GM18867 (cell line): ENCODE data around the gene CREBBP.

ENCODE experiments used
- ATAC-seq: cut with Tn5 transposase; IDR thresholded peaks from one replicate; pipeline ENCODE4 v1.9.1; 2021; ENCODE audit warnings: mild to moderate bottlenecking, moderate library complexity; ENCODE audit not compliant: unreplicated experiment

The CREBBP gene

DNA sequence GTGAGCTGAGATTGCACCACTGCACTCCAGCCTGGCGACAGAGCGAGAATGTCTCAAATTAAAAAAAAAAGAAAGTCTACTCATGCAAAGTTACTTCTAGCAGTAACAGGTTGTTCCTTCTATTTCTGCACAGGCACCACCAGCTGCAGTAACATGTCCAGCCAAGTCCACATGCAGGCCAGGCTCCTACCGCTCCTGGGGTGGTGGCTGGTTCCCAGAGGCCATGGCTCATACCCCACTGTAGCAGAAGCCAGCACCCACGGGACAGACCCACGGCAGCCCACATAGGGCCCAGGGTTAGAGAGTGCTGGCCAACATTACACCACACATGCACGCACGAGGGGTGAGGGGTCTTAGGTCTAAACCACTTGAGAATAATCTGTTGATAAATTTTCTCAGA, 136.5 kb downstream of the CREBBP start:
- ATAC-seq: no peak

- ATAC-seq: no peak
Measured at GRCh38 chr16:3740934-3741333, 139.6 kb downstream of the CREBBP start.

GRCh38 chr16:3740186-3740585, 140.3 kb downstream of the CREBBP start:
- no peak for ATAC-seq

GRCh38 chr16:3739636-3740035, 140.9 kb downstream of the CREBBP start:
- ATAC-seq: no peak

GRCh38 chr16:3738541-3738940, 142.0 kb downstream of the CREBBP start:
- ATAC-seq: no peak

DNA sequence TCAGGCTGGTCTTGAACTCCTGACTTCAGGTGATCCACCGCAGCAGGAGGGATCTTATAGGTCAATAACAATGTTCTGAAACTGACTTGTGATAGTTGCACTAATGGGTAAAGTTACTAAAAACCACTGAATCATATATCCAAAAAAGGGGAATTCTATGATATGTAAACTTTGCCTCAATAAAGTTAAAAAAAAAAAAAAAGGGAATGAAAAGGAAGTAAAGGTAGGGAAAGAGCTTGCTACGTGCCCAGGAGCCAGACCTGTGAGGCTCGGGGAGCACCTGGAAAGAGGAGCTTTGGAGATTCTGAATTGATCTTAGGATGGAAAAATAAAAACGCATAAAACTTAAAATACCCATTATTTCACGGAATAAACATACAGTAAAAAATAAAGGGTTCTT, 142.4 kb downstream of the CREBBP start:
- ATAC-seq: no peak

DNA sequence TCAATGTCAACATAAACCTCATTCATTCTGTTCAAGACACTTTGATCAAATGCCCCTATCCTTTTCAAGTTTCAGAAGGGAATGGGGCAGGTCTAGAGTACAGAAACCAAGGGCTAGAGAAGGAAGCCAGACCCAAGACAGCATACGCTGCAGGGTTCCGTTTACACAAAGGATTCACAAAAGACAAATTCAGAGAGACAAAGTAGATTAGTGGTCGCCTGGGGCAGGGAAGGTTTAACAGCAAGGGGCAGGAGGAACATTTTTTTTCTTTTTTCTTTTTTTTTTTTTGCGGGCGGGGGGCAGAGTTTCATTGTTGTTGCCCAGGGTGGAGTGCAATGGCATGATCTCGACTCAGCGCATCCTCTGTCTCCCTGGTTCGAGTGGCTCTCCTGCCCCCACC, 143.3 kb downstream of the CREBBP start:
- no peak for ATAC-seq

GRCh38 chr16:3736116-3736515, 144.4 kb downstream of the CREBBP start:
- ATAC-seq: no peak

DNA sequence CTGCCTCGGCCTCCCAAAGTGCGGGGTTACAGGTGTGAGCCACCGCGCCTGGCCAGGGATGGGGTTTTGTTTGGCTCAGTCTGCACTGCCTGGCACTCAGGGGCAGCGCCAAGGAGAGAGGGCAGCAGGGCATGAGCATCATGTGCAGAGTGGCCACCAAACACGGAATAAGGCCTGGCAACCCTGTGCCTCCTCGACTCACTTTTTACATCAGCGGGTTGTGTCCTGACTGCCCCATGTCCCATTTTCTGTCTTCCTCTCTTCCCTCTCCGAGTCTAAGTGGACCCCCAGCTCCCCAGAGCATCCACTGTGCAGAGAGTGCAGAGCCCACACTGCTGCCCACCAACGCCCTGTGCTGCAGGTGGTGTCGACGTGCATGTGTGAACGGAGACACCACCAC, 145.0 kb downstream of the CREBBP start:
- ATAC-seq: no peak

DNA sequence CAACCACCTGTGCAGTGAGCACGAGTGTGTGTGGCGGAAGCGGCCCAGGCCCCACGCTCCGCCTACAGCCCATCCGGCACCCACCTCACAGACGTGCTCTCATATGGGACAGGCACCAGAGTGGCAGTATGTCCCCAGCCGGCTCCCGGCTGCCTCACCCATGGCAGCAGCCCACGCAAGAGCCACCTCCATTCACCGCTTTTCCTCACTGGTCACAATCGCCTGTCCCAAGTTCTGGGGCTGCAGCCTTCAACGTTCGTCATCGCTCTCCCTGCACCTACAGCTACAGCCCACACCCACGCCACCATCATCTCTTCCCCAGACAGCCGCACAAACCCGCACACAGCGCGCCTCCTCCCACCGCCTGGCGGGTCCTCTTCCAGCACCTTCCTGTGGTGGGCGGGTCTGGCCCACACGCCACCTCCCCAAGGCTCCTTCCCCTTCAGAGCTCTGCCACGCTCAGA, 145.7 kb downstream of the CREBBP start:
- ATAC-seq: no peak

DNA sequence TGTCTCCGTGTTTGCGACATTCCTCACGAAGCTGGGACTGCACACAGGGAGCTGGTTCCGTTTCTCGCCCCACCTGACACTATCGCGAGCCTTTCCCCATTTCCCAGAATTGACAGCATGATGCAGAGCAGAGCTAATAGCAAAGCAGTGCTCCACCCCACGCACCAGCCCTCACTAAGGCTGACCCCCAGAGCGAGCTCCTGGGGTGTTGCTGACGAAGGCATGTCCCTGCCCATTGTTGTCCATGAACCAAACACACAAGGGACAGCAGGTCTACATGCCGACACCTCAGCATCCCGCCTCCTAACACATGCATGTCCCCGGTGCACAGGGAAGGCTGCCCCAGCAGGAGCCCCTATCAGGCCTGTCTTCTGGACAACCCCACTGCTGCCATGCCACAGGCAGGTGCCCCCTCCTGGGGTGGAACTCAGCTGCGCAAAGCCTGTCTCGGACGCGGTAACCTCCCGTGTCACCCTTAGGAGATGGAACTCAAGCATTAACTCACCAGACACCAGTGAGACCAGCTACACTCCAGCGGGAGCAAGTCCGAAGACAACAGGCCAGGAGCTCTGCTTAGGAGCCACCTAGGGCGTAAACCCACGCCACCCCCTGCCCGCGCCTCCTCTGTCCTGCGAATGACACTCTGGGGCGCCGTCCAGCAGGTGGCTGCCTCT, 146.3 kb downstream of the CREBBP start:
- ATAC-seq: no peak

DNA sequence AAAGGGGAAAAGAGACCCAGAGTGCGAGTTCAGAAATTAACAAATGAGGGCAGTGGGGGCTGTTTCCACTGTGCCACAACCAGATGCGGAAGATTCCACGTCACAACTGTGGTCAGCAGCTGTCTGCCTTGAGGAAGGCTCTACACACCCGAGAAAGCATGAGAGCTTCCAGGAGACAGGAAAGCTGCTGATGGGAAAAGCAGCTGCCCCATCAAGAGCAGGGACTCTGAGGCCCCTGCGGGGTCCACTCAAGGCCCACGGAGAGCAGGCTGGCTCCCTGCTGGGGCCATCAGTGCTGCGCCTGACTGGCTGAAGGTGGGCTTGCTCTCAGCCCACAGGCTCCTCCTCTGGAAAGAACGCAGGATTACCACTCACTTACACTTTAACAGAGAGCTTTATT, 148.3 kb downstream of the CREBBP start:
- ATAC-seq: no peak

- no peak for ATAC-seq
Measured at GRCh38 chr16:3731126-3731935, 149.2 kb downstream of the CREBBP start.

DNA sequence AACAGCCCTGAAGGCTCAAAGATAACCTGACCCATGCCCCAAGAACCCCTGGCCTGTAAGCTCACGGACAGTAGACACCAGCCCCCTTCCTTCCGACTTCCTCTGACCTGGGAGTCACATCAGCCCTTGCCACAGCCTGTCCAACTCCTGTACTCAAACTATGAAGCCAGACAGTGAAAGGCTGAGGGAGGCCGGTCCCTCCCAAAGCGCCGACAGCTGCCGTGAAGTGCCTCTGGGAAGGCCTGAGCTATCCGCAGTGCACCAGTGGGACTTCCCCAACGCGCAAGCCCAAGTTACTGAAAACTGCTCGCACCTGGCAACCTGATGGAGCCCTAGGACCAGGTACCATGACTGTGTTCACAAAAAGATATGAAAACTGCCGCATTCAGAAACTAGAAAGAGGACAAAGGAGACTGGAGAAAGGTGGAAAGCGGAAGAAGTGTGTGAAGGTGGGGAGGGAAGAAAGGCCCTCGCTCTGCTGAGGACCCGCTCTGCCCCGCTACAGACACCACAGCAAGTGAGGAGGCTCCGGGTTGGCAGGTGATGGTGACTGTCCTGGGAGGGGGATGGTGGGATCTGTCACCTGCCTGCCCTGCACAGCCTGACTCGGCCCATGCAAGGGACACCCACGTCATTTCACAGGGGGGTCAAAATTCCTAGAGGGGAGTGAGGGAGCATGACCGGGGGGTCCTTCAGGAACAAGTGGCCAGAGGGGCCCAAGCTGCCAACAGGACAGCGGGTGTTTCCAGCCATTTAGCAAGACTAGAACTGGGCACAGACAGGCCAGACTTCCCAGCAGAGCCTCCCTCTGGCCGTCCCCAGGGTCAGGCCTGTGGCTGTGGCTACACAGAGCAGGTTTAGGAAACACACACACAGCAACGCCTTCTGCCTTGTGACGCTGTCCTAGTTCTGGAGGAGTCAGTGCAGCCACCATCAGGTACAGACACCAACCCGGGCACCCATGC, 150.1 kb downstream of the CREBBP start:
- no peak for ATAC-seq

- no peak for ATAC-seq
Measured at GRCh38 chr16:3729161-3730112, 151.1 kb downstream of the CREBBP start.

DNA sequence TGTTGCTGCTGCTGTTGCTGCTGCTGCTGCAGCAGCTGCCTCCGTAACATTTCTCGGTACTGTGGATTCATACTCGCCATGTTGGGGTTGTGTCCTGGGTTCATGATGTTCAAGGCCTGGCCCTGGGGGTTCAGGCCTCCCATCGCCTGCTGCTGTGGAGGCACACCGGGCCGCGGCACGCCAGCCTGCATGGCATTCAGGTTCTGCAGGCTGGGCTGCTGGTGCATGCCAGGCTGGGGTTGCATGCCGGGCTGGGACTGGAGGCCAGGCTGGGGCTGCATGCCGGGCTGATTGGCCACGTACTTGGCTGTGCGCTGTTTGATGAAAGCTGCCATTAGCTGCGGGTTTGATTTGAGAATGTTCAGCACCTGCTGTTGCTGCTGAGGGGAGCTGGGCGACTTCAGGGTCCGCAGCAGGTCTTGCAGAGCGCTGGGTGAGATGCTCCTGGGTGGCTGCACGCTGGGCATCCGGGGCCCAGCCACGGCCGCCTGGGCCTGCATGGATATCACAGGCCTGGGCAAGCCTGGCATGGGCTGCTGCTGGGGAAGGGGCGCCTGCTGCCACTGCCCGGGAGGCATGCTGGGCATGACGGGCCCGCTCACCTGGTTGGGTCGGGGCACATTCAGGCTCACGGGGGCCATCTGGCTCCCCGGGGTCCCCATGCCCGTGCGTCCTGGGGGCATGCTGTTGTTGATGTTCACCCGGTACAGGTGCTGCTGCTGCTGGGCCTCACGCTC, 151.9 kb downstream of the CREBBP start:
- no peak for ATAC-seq

DNA sequence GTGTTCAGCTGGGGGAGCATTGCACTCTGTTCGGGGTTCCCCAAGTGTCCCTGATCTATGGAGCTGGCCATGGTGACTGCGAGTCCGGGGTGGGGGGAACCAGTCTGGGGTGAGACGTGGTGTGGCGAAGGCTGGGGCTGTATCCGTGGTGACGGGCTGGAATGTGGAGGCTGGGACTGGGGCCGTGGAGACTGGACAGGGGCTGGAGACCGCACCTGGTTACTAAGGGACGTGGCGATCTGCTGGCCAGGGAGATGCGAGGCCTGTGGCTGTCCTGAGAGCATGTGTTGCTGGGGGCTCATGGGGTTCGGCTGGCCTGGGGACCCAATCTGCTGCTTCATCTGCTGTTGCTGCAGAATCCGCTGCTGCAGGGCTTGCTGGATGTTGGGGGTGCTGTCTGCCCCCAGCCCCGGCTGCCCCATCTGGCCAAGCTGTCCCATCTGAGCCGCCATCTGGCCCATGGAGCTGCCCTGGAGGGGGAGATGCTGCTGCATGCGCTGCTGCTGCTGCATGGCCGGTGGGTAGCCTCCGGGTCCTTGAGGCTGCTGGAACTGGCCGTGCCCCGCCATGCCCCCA, 152.6 kb downstream of the CREBBP start:
- ATAC-seq: no peak

- ATAC-seq: no peak
Measured at GRCh38 chr16:3726021-3726687, 154.4 kb downstream of the CREBBP start.

DNA sequence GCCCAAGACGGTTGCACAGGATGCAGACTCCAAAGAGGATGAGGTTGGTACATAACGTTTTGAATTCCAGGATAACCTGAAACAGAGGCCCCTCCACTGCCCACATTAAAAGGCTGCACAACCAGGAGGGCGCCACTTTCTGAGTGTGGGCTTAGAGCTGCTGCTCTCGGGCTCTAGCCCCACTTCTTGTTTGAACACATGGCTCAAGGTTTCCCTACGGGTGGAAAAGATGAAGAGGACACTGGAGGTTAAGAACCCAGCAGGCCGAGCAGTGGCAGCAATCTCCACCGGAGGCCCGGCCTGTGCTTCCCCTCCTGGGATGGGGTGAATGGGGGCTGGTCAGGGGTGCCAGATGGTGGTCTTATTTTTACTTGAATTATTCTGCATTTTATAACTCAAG, 155.2 kb downstream of the CREBBP start:
- ATAC-seq: no peak
